Activated naive CD8-positive, alpha-beta T cell treated with anti-CD3 and anti-CD28 coated beads, Interleukin-2, amount 50 U/mL, for 24 hours (primary cell): Measurements from ENCODE around the gene PITRM1.

Source experiments
- ATAC-seq: fragments of 150-1000 bp; cut with Tn5 transposase; one replicate; pipeline ENCODE4 v1.10.0; 2021
- DNase-seq: peaks from one replicate; pipeline ENCODE4 v3.0.0; 2021
- H3K27ac Mint-ChIP-seq: one replicate; pipeline ENCODE4 v1.8.0; 2021; ENCODE audit warnings: mild to moderate bottlenecking, mixed read lengths
- H3K27me3 Mint-ChIP-seq: one replicate; pipeline ENCODE4 v1.8.0; 2021; ENCODE audit warnings: mixed read lengths
- H3K36me3 Mint-ChIP-seq: one replicate; pipeline ENCODE4 v1.8.0; 2021; ENCODE audit warnings: low read depth, mixed read lengths
- H3K4me1 Mint-ChIP-seq: one replicate; pipeline ENCODE4 v1.8.0; 2021; ENCODE audit warnings: mixed read lengths
- H3K4me3 Mint-ChIP-seq: one replicate; pipeline ENCODE4 v1.8.0; 2021; ENCODE audit warnings: mild to moderate bottlenecking, moderate library complexity, mixed read lengths
- H3K9me3 Mint-ChIP-seq: one replicate; pipeline ENCODE4 v1.8.0; 2021; ENCODE audit warnings: mixed read lengths

Gene PITRM1

DNA sequence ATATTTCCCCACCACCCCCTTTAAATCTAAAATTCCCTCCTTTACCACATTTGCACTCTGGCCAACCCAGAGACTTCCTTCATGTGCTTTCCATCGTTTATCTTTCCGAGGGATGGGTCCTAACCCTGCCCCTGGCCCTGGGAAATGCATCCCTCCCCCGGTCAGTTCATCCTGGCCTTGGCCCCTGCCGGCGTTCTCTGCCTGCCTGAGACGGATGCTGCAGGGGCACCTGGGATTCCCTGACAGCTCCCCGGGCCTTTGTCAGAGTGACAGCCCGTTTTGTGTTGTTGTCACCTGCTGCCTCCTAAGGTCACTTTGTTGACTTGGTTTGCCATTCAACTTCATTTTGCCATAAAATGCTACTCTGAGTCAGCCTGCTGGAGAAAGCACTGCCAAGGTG, 34.8 kb upstream of the PITRM1 start:
- Mint-ChIP-seq H3K4me1 (no peaks in the 10 kb centered on the region), H3K27ac (no peak overlapping the region), H3K9me3 (no peaks in the 10 kb centered on the region), H3K36me3 (no peaks in the 10 kb centered on the region), H3K4me3 (no peak overlapping the region), H3K27me3 (peaks cover 65% of the 10 kb centered on the region)
- ATAC-seq (no peak), DNase-seq (no peak)

GRCh38 chr10:3206511-3207157, 34.1 kb upstream of the PITRM1 start:
- H3K27me3 Mint-ChIP-seq, result peaks cover 70% of the 10 kb centered on the region
- H3K27ac Mint-ChIP-seq, result no peak overlapping the region

DNA sequence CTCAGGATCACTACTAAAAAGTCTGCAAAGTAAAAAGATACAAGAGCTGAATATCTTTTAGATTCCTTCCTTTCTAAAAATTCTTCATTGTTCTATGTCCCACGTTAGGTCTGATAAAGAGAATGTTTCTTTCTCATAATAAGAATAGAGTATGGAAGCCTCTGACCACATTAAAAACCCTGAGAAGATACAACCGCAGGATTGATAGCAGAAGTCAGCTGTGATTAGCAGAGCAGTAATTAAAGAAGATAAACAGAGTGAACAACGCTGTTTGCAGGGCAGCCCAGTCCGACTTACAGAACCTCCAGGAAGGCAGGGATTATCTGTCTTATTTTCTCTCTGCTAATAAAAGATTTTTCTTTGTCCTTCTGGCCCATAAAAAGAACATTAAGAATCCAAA, 31.4 kb upstream of the PITRM1 start:
- H3K27me3 Mint-ChIP-seq, result peaks cover 74% of the 10 kb centered on the region
- H3K36me3 Mint-ChIP-seq, result no peaks in the 10 kb centered on the region
- peaks cover 2% of the 10 kb centered on the region for H3K4me1 Mint-ChIP-seq
- ATAC-seq (no peak), DNase-seq (no peak)
- no peak overlapping the region for H3K27ac Mint-ChIP-seq
- no peaks in the 10 kb centered on the region for H3K9me3 Mint-ChIP-seq
- H3K4me3 Mint-ChIP-seq, result no peak overlapping the region

More at GRCh38 chr10:3206511-3207157, 34.1 kb upstream of the PITRM1 start:
- no peaks in the 10 kb centered on the region for H3K36me3 Mint-ChIP-seq
- no peaks in the 10 kb centered on the region for H3K9me3 Mint-ChIP-seq
- DNase-seq (no peak), ATAC-seq (no peak)
- H3K4me3 Mint-ChIP-seq, result no peak overlapping the region
- H3K4me1 Mint-ChIP-seq, result no peaks in the 10 kb centered on the region

DNA sequence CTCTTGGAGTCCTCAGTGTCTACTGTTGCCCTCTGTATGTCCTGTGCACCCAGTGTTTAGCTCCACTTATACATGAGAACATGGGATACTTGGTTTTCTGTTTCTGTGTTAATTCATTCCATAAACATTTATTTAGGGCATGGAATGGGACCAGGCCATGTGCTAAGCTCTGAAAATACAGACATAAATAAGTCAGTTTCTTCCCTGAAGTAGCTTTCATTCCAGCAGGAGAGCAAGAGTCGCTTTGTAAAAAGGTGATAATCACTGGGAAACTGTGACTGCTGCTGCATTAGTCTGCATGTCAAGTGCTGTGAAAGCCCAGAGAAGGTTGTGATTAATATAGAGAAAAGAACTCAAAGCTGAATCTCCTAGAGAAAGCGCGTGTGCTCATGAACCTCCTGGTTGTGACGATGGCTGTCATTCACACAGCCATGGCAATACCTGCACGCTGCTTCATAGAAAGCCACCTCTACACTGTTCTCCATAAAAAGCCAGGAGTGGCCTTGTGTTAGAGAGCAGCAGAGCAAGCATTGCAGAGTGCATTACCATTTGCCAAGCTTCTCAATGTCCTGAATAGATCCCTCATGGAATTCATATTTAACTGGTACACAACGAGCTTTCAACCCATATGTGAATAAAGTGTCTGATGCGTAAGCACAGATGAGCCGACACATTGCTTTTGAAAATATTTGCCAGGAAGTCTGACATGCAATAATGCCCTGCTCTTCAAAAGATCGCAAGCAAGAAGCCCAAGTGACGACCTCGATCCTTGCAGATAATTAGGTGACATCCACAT, 30.6 kb upstream of the PITRM1 start:
- Mint-ChIP-seq H3K36me3 (no peaks in the 10 kb centered on the region), H3K9me3 (no peaks in the 10 kb centered on the region), H3K4me1 (peaks cover 9% of the 10 kb centered on the region), H3K27me3 (peaks cover 76% of the 10 kb centered on the region), H3K4me3 (no peak overlapping the region), H3K27ac (no peak overlapping the region)
- DNase-seq (no peak), ATAC-seq (no peak)

DNA sequence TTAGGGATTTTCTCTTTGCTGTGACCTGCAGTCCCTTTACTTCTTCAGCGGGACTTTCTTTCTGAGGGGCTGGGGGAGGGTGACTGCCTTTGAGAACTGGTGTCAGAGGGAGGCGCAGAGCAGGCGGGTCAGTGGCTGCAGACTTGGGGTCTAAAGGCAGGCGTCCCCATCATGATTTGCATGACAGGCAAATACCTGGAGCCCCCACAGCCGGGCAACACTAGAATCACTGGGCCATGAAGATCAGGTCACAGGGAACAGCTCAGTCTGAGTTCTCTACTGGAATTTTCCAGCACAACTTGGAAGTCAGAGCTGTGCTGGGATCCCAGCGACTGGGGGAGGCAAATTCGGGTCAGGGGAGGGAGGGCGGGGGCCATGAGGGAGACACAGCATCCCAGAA, 29.2 kb upstream of the PITRM1 start:
- Mint-ChIP-seq H3K4me3 (no peak overlapping the region), H3K36me3 (no peaks in the 10 kb centered on the region), H3K27ac (no peak overlapping the region), H3K4me1 (peaks cover 18% of the 10 kb centered on the region), H3K9me3 (no peaks in the 10 kb centered on the region), H3K27me3 (peaks cover 70% of the 10 kb centered on the region)
- DNase-seq (no peak), ATAC-seq (no peak)

- Mint-ChIP-seq H3K4me3 (no peak overlapping the region), H3K4me1 (peaks cover 18% of the 10 kb centered on the region), H3K9me3 (no peaks in the 10 kb centered on the region), H3K36me3 (no peaks in the 10 kb centered on the region), H3K27me3 (peaks cover 75% of the 10 kb centered on the region), H3K27ac (peak overlapping the region; percentile 65)
- no peak for DNase-seq
- no peak for ATAC-seq
Measured at GRCh38 chr10:3199488-3199887, 26.9 kb upstream of the PITRM1 start.

GRCh38 chr10:3198900-3199299, 26.3 kb upstream of the PITRM1 start:
- ATAC-seq, result no peak
- Mint-ChIP-seq H3K4me1 (peaks cover 18% of the 10 kb centered on the region), H3K27ac (no peak overlapping the region), H3K9me3 (no peaks in the 10 kb centered on the region), H3K4me3 (no peak overlapping the region), H3K36me3 (no peaks in the 10 kb centered on the region), H3K27me3 (peaks cover 75% of the 10 kb centered on the region)
- no peak for DNase-seq

GRCh38 chr10:3197348-3198003, 24.9 kb upstream of the PITRM1 start:
- peak; percentile 86 for ATAC-seq
- H3K4me3 Mint-ChIP-seq, result peak overlapping the region; percentile 2
- peak; percentile 78 for DNase-seq
- peak overlapping the region; percentile 61 for H3K27ac Mint-ChIP-seq
- no peaks in the 10 kb centered on the region for H3K36me3 Mint-ChIP-seq
- H3K4me1 Mint-ChIP-seq, result peaks cover 20% of the 10 kb centered on the region
- peaks cover 72% of the 10 kb centered on the region for H3K27me3 Mint-ChIP-seq
- no peaks in the 10 kb centered on the region for H3K9me3 Mint-ChIP-seq

- H3K27ac Mint-ChIP-seq, result no peak overlapping the region
- H3K27me3 Mint-ChIP-seq, result peaks cover 67% of the 10 kb centered on the region
- no peak for ATAC-seq
Measured at GRCh38 chr10:3196958-3197347, 24.4 kb upstream of the PITRM1 start.

GRCh38 chr10:3196482-3196881, 23.9 kb upstream of the PITRM1 start:
- Mint-ChIP-seq H3K4me1 (peaks cover 21% of the 10 kb centered on the region), H3K27ac (no peak overlapping the region), H3K4me3 (no peak overlapping the region), H3K9me3 (no peaks in the 10 kb centered on the region), H3K27me3 (peaks cover 65% of the 10 kb centered on the region), H3K36me3 (no peaks in the 10 kb centered on the region)
- ATAC-seq (no peak), DNase-seq (no peak)

More at GRCh38 chr10:3196958-3197347, 24.4 kb upstream of the PITRM1 start:
- Mint-ChIP-seq H3K36me3 (no peaks in the 10 kb centered on the region), H3K4me1 (peaks cover 20% of the 10 kb centered on the region), H3K9me3 (no peaks in the 10 kb centered on the region), H3K4me3 (no peak overlapping the region)
- DNase-seq, result no peak

- Mint-ChIP-seq H3K27ac (no peak overlapping the region), H3K4me3 (no peak overlapping the region), H3K36me3 (no peaks in the 10 kb centered on the region), H3K4me1 (peaks cover 21% of the 10 kb centered on the region), H3K27me3 (peaks cover 58% of the 10 kb centered on the region), H3K9me3 (no peaks in the 10 kb centered on the region)
- ATAC-seq (no peak), DNase-seq (no peak)
Measured at GRCh38 chr10:3195726-3196125, 23.1 kb upstream of the PITRM1 start.

- ATAC-seq, result no peak
- no peak overlapping the region for H3K27ac Mint-ChIP-seq
Measured at GRCh38 chr10:3195286-3195685, 22.7 kb upstream of the PITRM1 start.

GRCh38 chr10:3194871-3195270, 22.3 kb upstream of the PITRM1 start:
- Mint-ChIP-seq H3K4me3 (no peak overlapping the region), H3K36me3 (no peaks in the 10 kb centered on the region), H3K9me3 (no peaks in the 10 kb centered on the region), H3K4me1 (peaks cover 21% of the 10 kb centered on the region), H3K27ac (no peak overlapping the region), H3K27me3 (peaks cover 49% of the 10 kb centered on the region)
- ATAC-seq, result no peak
- no peak for DNase-seq

More at GRCh38 chr10:3195286-3195685, 22.7 kb upstream of the PITRM1 start:
- H3K27me3 Mint-ChIP-seq, result peaks cover 53% of the 10 kb centered on the region
- DNase-seq, result no peak
- no peaks in the 10 kb centered on the region for H3K9me3 Mint-ChIP-seq
- peaks cover 21% of the 10 kb centered on the region for H3K4me1 Mint-ChIP-seq
- H3K4me3 Mint-ChIP-seq, result no peak overlapping the region
- H3K36me3 Mint-ChIP-seq, result no peaks in the 10 kb centered on the region

- peaks cover 40% of the 10 kb centered on the region for H3K27me3 Mint-ChIP-seq
Measured at GRCh38 chr10:3193751-3194150, 21.2 kb upstream of the PITRM1 start.

More at GRCh38 chr10:3193751-3194150, 21.2 kb upstream of the PITRM1 start:
- Mint-ChIP-seq H3K9me3 (no peaks in the 10 kb centered on the region), H3K4me3 (no peak overlapping the region), H3K27ac (no peak overlapping the region), H3K36me3 (no peaks in the 10 kb centered on the region), H3K4me1 (peaks cover 18% of the 10 kb centered on the region)
- DNase-seq (no peak), ATAC-seq (no peak)
